H1 (cell line): ENCODE data around the gene RICTOR. TPM values are rescaled to one million over a fixed set of nuclear protein-coding genes. Genes with fewer than 3 reads are reported as not detected.

Source experiments
- CTCF ChIA-PET: fragments of 300-600 bp; sonication (Branson Sonifier 250); formaldehyde crosslinking; loops from one replicate; lab custom pipeline; 2021; ENCODE audit not compliant: partially characterized antibody; lab: Charles Lee
- POLR2A ChIA-PET: fragments of 300-600 bp; sonication (Branson Sonifier 250); formaldehyde crosslinking; loops from one replicate; lab custom pipeline; 2021; ENCODE audit warnings: inconsistent platforms; ENCODE audit not compliant: partially characterized antibody; lab: Charles Lee
- DNase-seq, 2 experiments: peaks; one replicate each; pipeline versions ENCODE4 v3.0.0 to v3.0.0-alpha.2; 2010 to 2022; ENCODE audit warnings: low spot score in 2 of 2, low read depth in 1 of 2, mixed read lengths in 1 of 2
- FAIRE-seq: peaks from 2 replicates; lab custom pipeline; 2011; peaks lifted over from hg19 to GRCh38; lab: Jason Lieb, UNC
- H2AFZ ChIP-seq: 2 replicates; pipeline ENCODE4 v1.8.1; 2012; ENCODE audit warnings: low read length, inconsistent platforms
- H2AK5ac ChIP-seq: 2 replicates; pipeline ENCODE4 v1.6.1; 2013; ENCODE audit warnings: low read depth, low read length
- H2BK120ac ChIP-seq: replicated peaks from 2 replicates; pipeline ENCODE3; 2013; ENCODE audit warnings: low read depth, low read length, inconsistent platforms
- H2BK12ac ChIP-seq: 2 replicates; pipeline ENCODE4 v1.6.1; 2013; ENCODE audit warnings: low read depth, low read length
- H2BK15ac ChIP-seq: 2 replicates; pipeline ENCODE4 v1.6.1; 2013; ENCODE audit warnings: low read length
- H2BK20ac ChIP-seq: 2 replicates; pipeline ENCODE4 v1.6.1; 2013; ENCODE audit warnings: low read length
- H2BK5ac ChIP-seq: 2 replicates; pipeline ENCODE4 v1.6.1; 2013; ENCODE audit warnings: low read depth, low read length
- H3K14ac ChIP-seq: 2 replicates; pipeline ENCODE4 v1.6.1; 2013; ENCODE audit warnings: inconsistent platforms; ENCODE audit not compliant: insufficient read length
- H3K18ac ChIP-seq: 2 replicates; pipeline ENCODE4 v1.6.1; 2013; ENCODE audit warnings: low read length; ENCODE audit errors: extremely low read depth
- H3K23ac ChIP-seq: 2 replicates; pipeline ENCODE4 v1.6.1; 2013; ENCODE audit warnings: inconsistent platforms; ENCODE audit not compliant: insufficient read length
- H3K23me2 ChIP-seq: 2 replicates; pipeline ENCODE4 v1.6.1; 2013; ENCODE audit warnings: low read depth, low read length
- H3K27ac ChIP-seq: 2 replicates; pipeline ENCODE4 v1.6.1; 2011; ENCODE audit warnings: low read depth, low read length, inconsistent platforms
- H3K27me3 ChIP-seq, 4 experiments: replicated peaks in 1 of 4; 1 replicate in 1 of 4; 2 replicates in 3 of 4; pipeline versions ENCODE4 v1.6.1 to v1.8.1; 2011 to 2013; ENCODE audit warnings: low read length in 3 of 4, mild to moderate bottlenecking in 3 of 4, inconsistent platforms in 2 of 4, mixed read lengths in 2 of 4, moderate library complexity in 1 of 4; ENCODE audit not compliant: control insufficient read depth in 3 of 4, insufficient read depth in 3 of 4; ENCODE audit errors: extremely low read depth in 1 of 4
- H3K36me3 ChIP-seq, 4 experiments: 2 replicates each; pipeline versions ENCODE4 v1.6.1 to v1.8.1; 2011 to 2013; ENCODE audit warnings: mild to moderate bottlenecking in 4 of 4, low read length in 3 of 4, moderate library complexity in 2 of 4, control low read depth in 1 of 4, inconsistent platforms in 1 of 4; ENCODE audit not compliant: insufficient read depth in 4 of 4, control insufficient read depth in 2 of 4
- H3K4ac ChIP-seq: replicated peaks from 2 replicates; pipeline ENCODE3; 2013; ENCODE audit warnings: low read length, low read depth, mixed read lengths, inconsistent platforms; ENCODE audit not compliant: insufficient read length
- H3K4me1 ChIP-seq, 4 experiments: replicated peaks in 1 of 4; 1 replicate in 1 of 4; 2 replicates in 3 of 4; pipeline versions ENCODE4 v1.6.1 to v1.8.1; 2011 to 2013; ENCODE audit warnings: low read length in 3 of 4, inconsistent platforms in 2 of 4, mixed read lengths in 1 of 4; ENCODE audit not compliant: insufficient read depth in 4 of 4, control insufficient read depth in 3 of 4
- H3K4me2 ChIP-seq, 2 experiments: 2 replicates each; pipeline versions ENCODE4 v1.6.1 to v1.8.1; 2011 to 2013; ENCODE audit warnings: low read depth in 2 of 2, low read length in 2 of 2, control low read depth in 1 of 2, inconsistent platforms in 1 of 2, mild to moderate bottlenecking in 1 of 2; ENCODE audit not compliant: insufficient read depth in 1 of 2
- H3K4me3 ChIP-seq, 4 experiments: fragments of 200-600, 300-600 bp in 1 of 4; sonication (generic), shearing (Covaris generic), sonication (Bioruptor Twin) in 1 of 4; 2 replicates each; pipeline versions ENCODE4 v1.5.1 to v1.8.1; 2011 to 2016; ENCODE audit warnings: low read length in 4 of 4, low read depth in 3 of 4, control low read depth in 2 of 4, inconsistent platforms in 2 of 4, mild to moderate bottlenecking in 2 of 4, mixed read lengths in 1 of 4, moderate library complexity in 1 of 4; ENCODE audit not compliant: insufficient read depth in 2 of 4; ENCODE audit errors: extremely low read depth in 1 of 4
- H3K56ac ChIP-seq: replicated peaks from 2 replicates; pipeline ENCODE3; 2013; ENCODE audit warnings: low read depth, mild to moderate bottlenecking, mixed read lengths, low read length, inconsistent platforms; ENCODE audit not compliant: insufficient read length
- H3K79me1 ChIP-seq: 2 replicates; pipeline ENCODE4 v1.6.1; 2013; ENCODE audit warnings: low read depth, low read length, control low read depth
- H3K79me2 ChIP-seq, 2 experiments: 2 replicates each; pipeline versions ENCODE4 v1.6.1 to v1.8.1; 2012 to 2013; ENCODE audit warnings: low read length in 2 of 2, mild to moderate bottlenecking in 2 of 2, inconsistent platforms in 1 of 2; ENCODE audit not compliant: insufficient read depth in 2 of 2, control insufficient read depth in 1 of 2
- H3K9ac ChIP-seq, 4 experiments: replicated peaks in 1 of 4; 1 replicate in 1 of 4; 2 replicates in 3 of 4; pipeline versions ENCODE4 v1.6.1 to v1.8.1; 2011 to 2013; ENCODE audit warnings: low read depth in 3 of 4, low read length in 3 of 4, control low read depth in 2 of 4, mild to moderate bottlenecking in 2 of 4, moderate library complexity in 2 of 4, inconsistent platforms in 1 of 4; ENCODE audit errors: extremely low read depth in 1 of 4
- H3K9me3 ChIP-seq, 2 experiments: 2 replicates each; pipeline versions ENCODE4 v1.6.1 to v1.8.1; 2012 to 2013; ENCODE audit warnings: mild to moderate bottlenecking in 2 of 2, moderate library complexity in 2 of 2, control low read depth in 1 of 2, inconsistent platforms in 1 of 2, low read depth in 1 of 2, low read length in 1 of 2, mixed read lengths in 1 of 2; ENCODE audit not compliant: insufficient read depth in 2 of 2
- H4K20me1 ChIP-seq, 2 experiments: replicated peaks in 1 of 2; 2 replicates each; pipeline versions ENCODE3 to v1.8.1; 2011 to 2013; ENCODE audit warnings: inconsistent platforms in 2 of 2, low read length in 2 of 2, mild to moderate bottlenecking in 1 of 2; ENCODE audit not compliant: insufficient read depth in 2 of 2, control insufficient read depth in 1 of 2
- H4K5ac ChIP-seq: 2 replicates; pipeline ENCODE4 v1.6.1; 2013; ENCODE audit warnings: low read length, low read depth, mixed read lengths, inconsistent platforms; ENCODE audit not compliant: insufficient read length
- H4K8ac ChIP-seq: 2 replicates; pipeline ENCODE4 v1.8.0; 2013; ENCODE audit warnings: mild to moderate bottlenecking, moderate library complexity, low read length, inconsistent platforms; ENCODE audit not compliant: insufficient read depth; ENCODE audit errors: extremely low read depth
- H4K91ac ChIP-seq: replicated peaks from 2 replicates; pipeline ENCODE3; 2013; ENCODE audit warnings: low read length, mixed read lengths, inconsistent platforms; ENCODE audit not compliant: insufficient read length
- ASH2L ChIP-seq: fragments of 200-600, 300-600 bp; sonication (generic); IDR thresholded peaks from one replicate; pipeline ENCODE4 v1.7.1; 2017; ENCODE audit warnings: low read length
- CBX8 ChIP-seq: fragments of 300-800, 300-1000 bp; sonication (generic); IDR thresholded peaks from 2 replicates; pipeline ENCODE4 v1.7.1; 2016; ENCODE audit warnings: low read depth, low read length, borderline replicate concordance
- FOSL1 ChIP-seq: IDR thresholded peaks from 2 replicates; pipeline ENCODE4 v1.6.1; 2011; ENCODE audit warnings: mild to moderate bottlenecking, low read depth, low read length, moderate library complexity; ENCODE audit not compliant: insufficient read depth
- GTF2F1 ChIP-seq: IDR thresholded peaks from 2 replicates; pipeline ENCODE4 v1.6.1; 2012; ENCODE audit warnings: low read depth, low read length, improper control_type of control experiment, borderline replicate concordance
- RAD21 ChIP-seq, 2 experiments: IDR thresholded peaks in 1 of 2; conservative IDR thresholded peaks in 1 of 2; 2 replicates each; pipeline ENCODE4 v1.6.1; 2011; ENCODE audit warnings: low read depth in 2 of 2, low read length in 2 of 2, improper control_type of control experiment in 1 of 2, inconsistent platforms in 1 of 2, mild to moderate bottlenecking in 1 of 2, moderate library complexity in 1 of 2
- SAP30 ChIP-seq: fragments of 300-600 bp; sonication (generic); IDR thresholded peaks from 2 replicates; pipeline ENCODE4 v1.7.1; 2012; ENCODE audit warnings: low read length, moderate library complexity, mild to moderate bottlenecking, inconsistent platforms; ENCODE audit not compliant: insufficient read depth, insufficient replicate concordance
- WGBS, 2 experiments: shearing (Covaris generic) in 1 of 2; methylation state at CpG; one replicate each; pipeline versions ENCODE4 v1.1.6 to v1.1.7; 2013 to 2015; ENCODE audit warnings: low lambda C conversion rate in 2 of 2, mixed read lengths in 2 of 2, inconsistent platforms in 1 of 2, low coverage in 1 of 2, missing lambda C conversion rate in 1 of 2; ENCODE audit not compliant: insufficient replicate concordance in 2 of 2, insufficient coverage in 1 of 2, insufficient read length in 1 of 2; ENCODE audit errors: extremely low coverage in 1 of 2, missing lambda C conversion rate in 1 of 2; 5-methylcytosine and 5-hydroxymethylcytosine counted together
- polyA plus RNA-seq, 7 experiments: library from polyadenylated mRNA; depleted of rRNA in 3 of 7; stranded (reverse) in 5 of 7; unstranded in 2 of 7; fragments of >200 nt in 5 of 7; fragments of 200-250 nt in 2 of 7; gene quantifications; 1 replicate in 5 of 7; 2 replicates in 1 of 7; 4 replicates in 1 of 7; pipeline versions ENCODE4 v1.2.1 to v1.2.3, GENCODE V29; 2011 to 2013; ENCODE audit warnings: missing spikeins in 2 of 7, mixed read lengths in 2 of 7
- total RNA-seq: library from RNA; stranded (reverse); fragmentation: NEBNext Ultra II Directional; extraction: Animal tissue kit (Norgen Biotek cat#: 25700); gene quantifications from 2 replicates; pipeline ENCODE4 v1.2.1, GENCODE V29; 2021
- TF ChIP-seq, protein P1 (sequence below): IDR thresholded peaks from 2 replicates; pipeline ENCODE4 v1.6.1; 2012; ENCODE audit warnings: low read length, inconsistent platforms

RICTOR gene
- total and polyA plus RNA-seq, 2 of the 8 experiments (the other 6 are each of a cell fraction or from before 2014, with no cell fraction given): 4.3 to 26.6 TPM

DNA sequence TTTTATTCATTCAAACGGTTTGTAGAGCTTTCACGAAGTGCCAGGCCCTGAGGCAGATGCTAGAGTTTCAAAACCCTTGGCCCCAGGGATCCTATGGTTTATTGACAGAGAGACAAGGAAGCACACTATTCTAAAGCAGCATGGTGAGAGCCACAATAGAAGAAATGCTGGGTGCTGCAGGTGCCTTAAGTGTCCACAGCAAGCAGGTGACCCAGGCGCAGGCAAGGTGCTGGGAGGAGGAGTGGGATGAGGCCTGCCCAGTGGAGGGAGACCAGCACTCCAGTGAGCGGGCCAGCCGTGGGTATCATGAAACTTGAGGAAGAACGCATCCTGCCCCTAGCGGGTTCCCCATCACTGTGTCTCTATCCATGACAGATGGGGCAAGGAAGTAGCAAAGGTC, 157.4 kb downstream of the RICTOR start:
- H3K18ac ChIP-seq: no peak overlapping the region
- no peak overlapping the region for H4K5ac ChIP-seq
- H3K4me2 ChIP-seq: no peak overlapping the region
- H3K14ac ChIP-seq: no peak overlapping the region
- H4K91ac ChIP-seq: no peak overlapping the region
- WGBS, 2 experiments: 83% methylated on average over 7 of the region's 7 CpGs; no CpG with 5 or more reads in 1 of the 2 experiments
- no peaks in the 10 kb centered on the region for H4K20me1 ChIP-seq
- no peaks in the 10 kb centered on the region for H3K79me2 ChIP-seq
- H2BK12ac ChIP-seq: no peak overlapping the region
- no peak overlapping the region for H3K56ac ChIP-seq
- ChIA-PET CTCF (interaction anchor here (1.1 kb wide), 1 partner anchor 107 kb away, joined by 3 read pairs; no protein-coding TSS in a partner anchor), POLR2A (no interaction called here)
- no peak overlapping the region for H3K4ac ChIP-seq
- DNase-seq (no peak), FAIRE-seq (no peak)
- no peak overlapping the region for H2AK5ac ChIP-seq
- H3K9ac ChIP-seq: no peak overlapping the region
- H2BK120ac ChIP-seq: no peak overlapping the region
- H3K36me3 ChIP-seq: no peaks in the 10 kb centered on the region
- no peak overlapping the region for H3K23ac ChIP-seq
- H2AFZ ChIP-seq: no peak overlapping the region
- no peak overlapping the region for H3K4me3 ChIP-seq
- no peaks in the 10 kb centered on the region for H3K23me2 ChIP-seq
- no peaks in the 10 kb centered on the region for H3K4me1 ChIP-seq
- H3K27ac ChIP-seq: no peak overlapping the region
- H4K8ac ChIP-seq: no peak overlapping the region; the same call in 1 of the 2 replicates
- no peak for TF ChIP-seq CBX8
- no peak for TF ChIP-seq ASH2L
- TF ChIP-seq, protein P1, sequence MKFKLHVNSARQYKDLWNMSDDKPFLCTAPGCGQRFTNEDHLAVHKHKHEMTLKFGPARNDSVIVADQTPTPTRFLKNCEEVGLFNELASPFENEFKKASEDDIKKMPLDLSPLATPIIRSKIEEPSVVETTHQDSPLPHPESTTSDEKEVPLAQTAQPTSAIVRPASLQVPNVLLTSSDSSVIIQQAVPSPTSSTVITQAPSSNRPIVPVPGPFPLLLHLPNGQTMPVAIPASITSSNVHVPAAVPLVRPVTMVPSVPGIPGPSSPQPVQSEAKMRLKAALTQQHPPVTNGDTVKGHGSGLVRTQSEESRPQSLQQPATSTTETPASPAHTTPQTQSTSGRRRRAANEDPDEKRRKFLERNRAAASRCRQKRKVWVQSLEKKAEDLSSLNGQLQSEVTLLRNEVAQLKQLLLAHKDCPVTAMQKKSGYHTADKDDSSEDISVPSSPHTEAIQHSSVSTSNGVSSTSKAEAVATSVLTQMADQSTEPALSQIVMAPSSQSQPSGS: no peak
- no peak for TF ChIP-seq FOSL1
- TF ChIP-seq SAP30: no peak
- no peak for TF ChIP-seq RAD21 (IDR thresholded peaks at IDR 0.05 in 1 of 2, conservative IDR thresholded peaks at IDR 0.05 in 1 of 2; ENCODE audit: low read depth in 2 of 2, low read length in 2 of 2)
- no peak for TF ChIP-seq GTF2F1
- no peak overlapping the region for H2BK20ac ChIP-seq
- H2BK5ac ChIP-seq: no peak overlapping the region
- H3K79me1 ChIP-seq: no peaks in the 10 kb centered on the region
- H2BK15ac ChIP-seq: no peak overlapping the region
- H3K9me3 ChIP-seq: no peaks in the 10 kb centered on the region
- H3K27me3 ChIP-seq: no peaks in the 10 kb centered on the region
